Fibroblast of upper back skin (primary cell): Measurements from ENCODE around the gene KCNT2.

Source experiments
- DNase-seq: peaks from one replicate; pipeline ENCODE4 v3.0.0-alpha.2; 2013

The KCNT2 gene

GRCh38 chr1:196387766-196388165 is 220.5 kb downstream of the KCNT2 start:
- peak; percentile 61 for DNase-seq

- no peak for DNase-seq
Measured at GRCh38 chr1:196385109-196385508, 223.1 kb downstream of the KCNT2 start.

- no peak for DNase-seq
Measured at GRCh38 chr1:196382383-196382782, 225.9 kb downstream of the KCNT2 start.

GRCh38 chr1:196381544-196381943 is 226.7 kb downstream of the KCNT2 start:
- no peak for DNase-seq

GRCh38 chr1:196380316-196380715 is 227.9 kb downstream of the KCNT2 start:
- DNase-seq, result no peak

GRCh38 chr1:196377811-196378210 is 230.4 kb downstream of the KCNT2 start:
- no peak for DNase-seq

GRCh38 chr1:196376630-196377328 is 231.5 kb downstream of the KCNT2 start:
- no peak for DNase-seq

GRCh38 chr1:196373798-196374197 is 234.4 kb downstream of the KCNT2 start:
- DNase-seq, result no peak

- peak; percentile 31 for DNase-seq
Measured at GRCh38 chr1:196372896-196373536, 235.2 kb downstream of the KCNT2 start.

GRCh38 chr1:196367838-196368237 is 240.4 kb downstream of the KCNT2 start:
- DNase-seq, result no peak

GRCh38 chr1:196366817-196367495 is 241.3 kb downstream of the KCNT2 start:
- no peak for DNase-seq

- DNase-seq, result peak; percentile 14
Measured at GRCh38 chr1:196361112-196361714, 247.0 kb downstream of the KCNT2 start.

GRCh38 chr1:196357913-196358312 is 250.3 kb downstream of the KCNT2 start:
- DNase-seq, result no peak

GRCh38 chr1:196355206-196355786 is 252.9 kb downstream of the KCNT2 start:
- peak; percentile 26 for DNase-seq

- no peak for DNase-seq
Measured at GRCh38 chr1:196344453-196344852, 263.8 kb downstream of the KCNT2 start.

- DNase-seq, result no peak
Measured at GRCh38 chr1:196324345-196324744, 283.9 kb downstream of the KCNT2 start.

- no peak for DNase-seq
Measured at GRCh38 chr1:196323869-196324268, 284.4 kb downstream of the KCNT2 start.

GRCh38 chr1:196319301-196319700 is 288.9 kb downstream of the KCNT2 start:
- DNase-seq, result no peak

GRCh38 chr1:196317535-196318522 is 290.4 kb downstream of the KCNT2 start:
- DNase-seq, result peak; percentile 41

- no peak for DNase-seq
Measured at GRCh38 chr1:196312739-196313138, 295.5 kb downstream of the KCNT2 start.

- peak; percentile 49 for DNase-seq
Measured at GRCh38 chr1:196309386-196309785, 298.9 kb downstream of the KCNT2 start.

- DNase-seq, result no peak
Measured at GRCh38 chr1:196308176-196308575, 300.1 kb downstream of the KCNT2 start.
